ENCODE data around the gene SERPINB12. TPM values are rescaled to one million over a fixed set of nuclear protein-coding genes. Genes with fewer than 3 reads are reported as not detected.

Gene SERPINB12
- total RNA-seq, 1 experiment from 2014 or later: not detected

- H4K91ac ChIP-seq (ENCODE audit: insufficient read length, low read depth, low read length): no peak overlapping the region
- Mint-ChIP-seq H3K4me1 (peaks cover 4 to 7% of the 10 kb centered on the region in 2 experiments; a peak in 3 of 4 replicates), H3K27ac (no peak overlapping the region), H3K27me3 (ENCODE audit: low read depth) (no peaks in the 10 kb centered on the region; the same call in 1 of the 2 replicates), H3K36me3 (ENCODE audit: insufficient read depth in 1 of 3, low read depth in 3 of 3) (no peaks in the 10 kb centered on the region), H3K4me3 (no peak overlapping the region), H3K9me3 (no peaks in the 10 kb centered on the region)
- H3K79me2 ChIP-seq (ENCODE audit: insufficient read depth, low read length): no peaks in the 10 kb centered on the region
- H3K9me3 ChIP-seq (ENCODE audit: control insufficient read depth, low read depth, low read length): no peaks in the 10 kb centered on the region
- H2BK15ac ChIP-seq (ENCODE audit: low read depth, low read length): no peak overlapping the region
- H3K27me3 ChIP-seq (ENCODE audit: insufficient read depth, low read length): no peaks in the 10 kb centered on the region
- H3K4me1 ChIP-seq (ENCODE audit: insufficient read depth, low read length): no peaks in the 10 kb centered on the region
- H2BK12ac ChIP-seq (ENCODE audit: insufficient read length, low read depth, low read length): no peak overlapping the region
- H4K20me1 ChIP-seq (ENCODE audit: control insufficient read depth, insufficient read depth, insufficient read length): no peaks in the 10 kb centered on the region
- no peak overlapping the region for H3K14ac ChIP-seq (ENCODE audit: insufficient read depth, low read length)
- no peak overlapping the region for H4K8ac ChIP-seq (replicated peaks; ENCODE audit: insufficient read length, low read depth, low read length)
- H3K4me2 ChIP-seq (ENCODE audit: insufficient read depth, insufficient read length, low read length): no peak overlapping the region
- no peak overlapping the region for H3T11ph ChIP-seq (ENCODE audit: low read length)
- H4K5ac ChIP-seq (ENCODE audit: insufficient read length, low read depth, low read length): no peak overlapping the region
- H2BK120ac ChIP-seq (ENCODE audit: low read depth, low read length, poor library complexity, severe bottlenecking): no peak overlapping the region
- no peak overlapping the region for H3K4ac ChIP-seq (ENCODE audit: low read depth, low read length)
- no peak overlapping the region for H3K18ac ChIP-seq (ENCODE audit: insufficient read length, low read depth, low read length)
- H3K79me1 ChIP-seq (ENCODE audit: insufficient read depth, low read depth, low read length, poor library complexity, severe bottlenecking): no peaks in the 10 kb centered on the region
- H2BK20ac ChIP-seq (ENCODE audit: low read depth, low read length, poor library complexity, severe bottlenecking): no peak overlapping the region
- no peaks in the 10 kb centered on the region for H3K23me2 ChIP-seq (ENCODE audit: insufficient read length, low read depth, low read length, poor library complexity, severe bottlenecking)
- H2BK5ac ChIP-seq (ENCODE audit: insufficient read length, low read length): no peak overlapping the region
- no peak for TF ChIP-seq CTCF (conservative IDR thresholded peaks at IDR 0.05)
- WGBS (ENCODE audit: extremely low coverage, insufficient read length, low lambda C conversion rate): no CpG with 5 or more reads among the region's 3 CpGs
- no peak overlapping the region for H2AK5ac ChIP-seq (ENCODE audit: insufficient read length, low read length)
- no peak for DNase-seq
- H3K27ac ChIP-seq (ENCODE audit: insufficient read length, low read depth, low read length): no peak overlapping the region
- no peak overlapping the region for H3K23ac ChIP-seq (ENCODE audit: insufficient read length, low read depth, low read length)
- no peak overlapping the region for H2AFZ ChIP-seq (ENCODE audit: low read length)
- no peak overlapping the region for H3K9ac ChIP-seq (ENCODE audit: extremely low read depth, insufficient read length, low read length)
- H3K56ac ChIP-seq (ENCODE audit: insufficient read length, low read depth, low read length): no peak overlapping the region
Measured at GRCh38 chr18:63591725-63592124, 49.6 kb downstream of the SERPINB12 start.
